NCI-H1417 treated with DMSO at 0.1 percent for 48 hours (cell line): ENCODE data around the gene AGAP6.
"Not testable (repeated sequence)": the region's sequence is repeated elsewhere in the genome, so short reads cannot be mapped to it uniquely, and the experiment has no call there.

ENCODE experiments used
- DNase-seq: peaks from one replicate; lab custom pipeline; 2025; lab: John Stamatoyannopoulos, UW

The AGAP6 gene

DNA sequence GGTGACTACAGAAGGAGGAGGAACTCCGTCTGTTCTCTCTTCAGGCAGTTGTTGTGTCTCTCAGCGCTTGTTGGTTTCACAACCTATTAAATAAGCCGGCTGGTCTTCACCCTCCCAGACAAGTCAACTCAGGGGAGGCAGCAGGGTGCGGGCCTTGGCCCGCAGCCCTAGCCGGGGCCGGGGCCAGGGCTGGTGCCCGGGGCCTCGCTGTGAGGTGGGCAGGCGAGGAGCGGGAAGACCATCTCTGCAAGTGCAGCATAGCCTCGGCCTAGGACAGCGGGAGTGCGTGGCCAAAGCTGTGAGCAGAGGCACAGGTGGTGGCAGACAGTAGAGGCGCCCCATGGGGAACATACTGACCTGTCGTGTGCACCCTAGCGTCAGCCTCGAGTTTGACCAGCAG is at the start of gene AGAP6:
AGAP6 (plus strand) TSS at position 31 of the 400 bp plus-strand sequence; CDS start at position 341, 310 bp downstream.
- DNase-seq = not testable (repeated sequence)

DNA sequence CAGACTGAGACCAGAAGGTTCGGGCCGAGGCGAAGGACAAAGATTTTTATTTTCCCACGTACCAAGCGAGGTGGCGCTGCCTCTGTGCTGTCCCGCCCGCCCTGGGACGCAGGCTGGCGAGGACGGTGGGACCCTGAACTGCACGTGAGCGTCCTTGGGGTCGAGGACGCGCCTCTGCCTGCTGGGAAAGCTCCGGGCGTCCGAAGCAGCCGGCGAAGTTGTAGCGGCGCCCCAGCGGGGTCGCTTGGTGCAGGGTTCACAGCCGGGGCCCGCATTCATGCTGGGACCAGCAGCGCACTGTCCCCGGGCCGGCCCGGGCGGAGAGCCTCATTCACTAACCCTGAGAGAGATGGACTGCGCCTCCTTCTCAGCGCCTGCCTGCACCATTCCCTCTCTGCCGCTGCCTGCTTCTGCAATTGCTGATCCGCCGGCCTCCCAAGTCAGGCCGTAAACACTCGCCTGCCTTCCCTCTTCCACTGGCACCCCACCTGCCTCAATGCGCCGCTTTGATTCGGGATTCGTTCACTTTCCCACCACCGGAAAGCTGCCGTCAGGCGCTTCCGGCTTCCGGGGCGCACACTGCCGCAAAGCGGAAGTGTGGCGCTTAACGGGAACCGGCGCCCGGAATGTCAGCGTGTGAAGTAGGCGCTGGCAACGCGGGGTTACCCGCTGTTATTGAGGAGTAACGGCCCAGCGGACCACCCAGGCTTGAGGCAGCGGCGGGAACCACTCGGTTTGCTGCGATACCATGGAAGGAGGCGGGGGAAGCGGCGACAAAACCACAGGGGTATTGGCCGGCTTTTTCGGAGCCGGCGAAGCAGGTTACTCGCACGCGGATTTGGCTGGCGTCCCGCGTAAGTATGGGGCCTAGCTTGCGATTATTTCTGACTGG is 46.5 kb upstream of the AGAP6 start, which contains the start of the genes PARG and TIMM23B:
PARG (minus strand) TSS at position 581 of the 892 bp plus-strand sequence; CDS start at position 279, 302 bp downstream.
TIMM23B (plus strand) TSS at position 607 of the 892 bp plus-strand sequence; CDS start at position 749, 142 bp downstream.
- peak; percentile 12 for DNase-seq

DNA sequence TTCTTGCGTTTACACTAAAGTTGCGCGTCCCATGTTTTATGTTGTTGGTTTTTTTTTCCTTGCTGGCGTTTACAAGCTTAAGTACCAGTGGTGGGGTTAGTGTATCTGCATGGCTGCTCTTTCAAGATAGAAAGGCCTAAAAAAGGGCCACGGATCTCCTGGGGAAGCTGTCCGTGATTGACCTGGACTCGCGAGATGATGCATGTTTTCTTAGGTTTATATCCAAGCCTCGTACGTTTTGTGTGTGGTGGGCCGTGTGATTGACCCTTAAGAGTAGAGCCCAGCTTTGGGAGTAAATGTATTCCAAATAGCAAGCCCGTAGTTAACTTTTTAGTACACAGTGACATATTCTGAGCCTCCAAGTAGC is 45.9 kb upstream of the AGAP6 start:
- DNase-seq = not testable (repeated sequence)

GRCh38 chr10:49943607-49944006 is 44.6 kb upstream of the AGAP6 start:
- not testable (repeated sequence) for DNase-seq

- not testable (repeated sequence) for DNase-seq
Measured at GRCh38 chr10:49948142-49948541, 40.1 kb upstream of the AGAP6 start.

DNA sequence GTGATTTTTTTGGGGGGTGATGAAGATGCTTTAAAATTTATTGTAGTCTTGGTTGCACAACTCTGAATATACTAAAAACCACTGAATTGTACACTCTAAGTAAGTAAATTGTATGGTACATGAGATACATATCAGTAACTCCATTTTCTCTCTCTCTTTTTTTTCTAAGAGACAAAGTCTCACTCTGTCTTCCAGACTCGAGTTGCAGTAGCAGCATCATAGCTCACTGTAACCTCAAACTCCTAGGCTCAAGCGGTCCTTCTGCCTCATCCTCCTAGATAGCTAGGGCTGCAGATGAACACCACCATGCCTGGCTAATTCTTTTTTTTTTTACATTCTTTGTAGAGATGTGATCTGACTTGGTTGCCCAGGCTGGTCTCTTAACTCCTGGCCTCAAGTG is 39.5 kb upstream of the AGAP6 start:
- not testable (repeated sequence) for DNase-seq

- not testable (repeated sequence) for DNase-seq
Measured at GRCh38 chr10:49952006-49952405, 36.2 kb upstream of the AGAP6 start.

DNA sequence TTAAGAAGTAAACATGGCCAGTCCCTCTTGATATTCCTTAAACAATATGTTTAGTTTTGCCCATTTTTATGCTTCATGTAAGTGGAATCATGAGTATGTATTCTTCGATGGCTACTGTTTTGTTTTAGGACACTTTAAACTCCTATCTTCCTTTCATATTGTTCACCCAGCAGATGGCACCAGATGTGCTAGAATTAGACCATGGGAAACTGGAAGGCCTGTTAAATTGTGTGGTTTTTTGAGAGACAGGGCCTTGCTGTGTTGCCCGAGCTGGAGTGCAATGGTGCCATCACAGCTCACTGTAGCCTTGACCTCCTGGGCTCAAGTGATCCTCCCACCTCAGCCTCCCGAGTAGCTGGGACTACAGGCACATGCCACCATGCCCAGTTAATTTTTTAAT is 35.1 kb upstream of the AGAP6 start:
- not testable (repeated sequence) for DNase-seq

- DNase-seq = not testable (repeated sequence)
Measured at GRCh38 chr10:49970331-49970857, 17.8 kb upstream of the AGAP6 start.

GRCh38 chr10:49971466-49971865 is 16.7 kb upstream of the AGAP6 start:
- DNase-seq = not testable (repeated sequence)

GRCh38 chr10:49972094-49972493 is 16.1 kb upstream of the AGAP6 start:
- not testable (repeated sequence) for DNase-seq

- not testable (repeated sequence) for DNase-seq
Measured at GRCh38 chr10:49977756-49978155, 10.4 kb upstream of the AGAP6 start.

DNA sequence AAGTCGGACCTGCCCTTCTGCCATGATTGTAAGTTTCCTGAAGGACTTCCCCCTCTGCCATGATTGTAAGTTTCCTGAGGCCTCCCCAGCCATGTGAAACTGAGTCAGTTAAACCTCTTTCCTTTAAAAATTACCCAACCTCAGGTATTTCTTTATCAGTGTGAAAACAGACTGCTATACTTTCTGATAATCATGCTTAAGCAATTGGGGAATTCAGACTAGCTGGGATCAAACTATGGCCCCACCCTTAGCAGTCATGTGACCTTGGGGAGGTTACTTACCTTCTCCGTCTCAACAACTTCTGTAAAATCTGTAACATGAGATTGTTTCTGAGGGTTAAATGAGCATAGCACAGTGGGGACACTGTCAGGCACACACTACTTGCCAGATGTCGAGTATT is 999 bp upstream of the AGAP6 start:
- DNase-seq = not testable (repeated sequence)

- DNase-seq = not testable (repeated sequence)
Measured at GRCh38 chr10:49995321-49995720, 7.1 kb downstream of the AGAP6 start.

DNA sequence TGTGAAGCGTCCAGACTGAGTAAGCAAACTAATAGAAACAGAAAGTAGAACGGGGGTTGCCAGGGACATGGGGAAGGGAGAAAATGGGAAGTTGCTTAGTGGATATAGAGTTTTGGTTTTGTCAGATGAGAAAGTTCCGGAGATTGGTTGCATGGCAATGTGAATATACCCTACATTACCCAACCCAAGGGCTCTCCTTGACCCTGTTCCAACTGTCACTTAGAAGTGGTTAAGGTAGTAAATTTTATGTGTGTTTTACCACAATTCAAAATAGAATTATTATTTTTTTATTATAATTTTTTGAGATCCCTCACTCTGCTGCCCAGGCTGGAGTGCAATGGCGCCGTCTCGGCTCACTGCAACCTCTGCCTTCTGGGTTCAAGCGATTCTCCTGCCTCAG is 25.8 kb downstream of the AGAP6 start:
- DNase-seq = not testable (repeated sequence)

DNA sequence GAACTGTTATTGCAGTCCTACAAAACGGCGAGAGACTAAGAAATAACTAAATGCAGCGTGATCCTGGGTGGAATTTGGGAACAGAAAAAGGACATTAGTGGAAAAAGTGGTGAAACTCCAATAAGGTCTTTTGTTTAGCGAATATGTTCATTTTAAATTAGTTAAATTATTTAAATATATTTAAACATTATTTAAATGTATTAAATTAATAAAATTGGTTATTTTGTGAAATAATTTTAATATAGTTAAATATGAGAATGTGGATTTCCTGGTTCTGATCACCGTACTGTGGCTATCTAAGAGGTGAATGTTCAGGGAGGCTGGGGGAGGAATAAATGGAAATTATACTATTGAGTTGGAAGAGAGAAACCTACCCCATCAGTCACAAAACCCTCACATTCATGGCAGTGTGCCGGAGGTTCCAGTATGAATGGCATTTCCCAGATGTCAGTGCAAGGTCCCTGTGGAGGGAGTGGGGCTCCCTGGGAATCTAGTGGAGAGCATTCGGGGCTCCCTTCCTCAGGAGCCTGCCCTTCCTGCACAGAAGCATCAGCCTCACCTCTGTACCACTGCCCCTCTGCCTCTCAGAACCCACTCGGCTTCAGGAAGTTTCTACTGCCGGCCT is 27.5 kb downstream of the AGAP6 start:
- not testable (repeated sequence) for DNase-seq

DNA sequence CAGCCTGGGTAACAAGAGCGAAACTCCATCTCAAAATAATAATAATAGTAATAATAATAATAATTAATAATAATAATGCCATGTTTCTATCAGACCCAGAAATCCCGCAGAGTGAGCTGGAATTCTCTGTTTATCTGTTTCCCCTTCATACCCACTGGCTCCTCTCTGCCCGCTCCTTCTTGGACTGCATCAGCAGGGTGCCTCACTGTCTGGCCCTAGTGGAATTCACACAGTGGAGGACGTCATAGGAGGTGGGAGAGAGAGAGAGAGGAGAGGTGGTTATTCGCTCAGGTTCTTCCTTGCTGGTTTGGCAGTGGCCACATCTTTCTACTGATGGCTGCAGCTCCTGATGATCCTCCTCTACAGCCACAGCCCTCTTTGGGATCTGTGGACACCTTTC is 28.7 kb downstream of the AGAP6 start:
- not testable (repeated sequence) for DNase-seq

- DNase-seq = not testable (repeated sequence)
Measured at GRCh38 chr10:50017646-50018045, 29.4 kb downstream of the AGAP6 start.

DNA sequence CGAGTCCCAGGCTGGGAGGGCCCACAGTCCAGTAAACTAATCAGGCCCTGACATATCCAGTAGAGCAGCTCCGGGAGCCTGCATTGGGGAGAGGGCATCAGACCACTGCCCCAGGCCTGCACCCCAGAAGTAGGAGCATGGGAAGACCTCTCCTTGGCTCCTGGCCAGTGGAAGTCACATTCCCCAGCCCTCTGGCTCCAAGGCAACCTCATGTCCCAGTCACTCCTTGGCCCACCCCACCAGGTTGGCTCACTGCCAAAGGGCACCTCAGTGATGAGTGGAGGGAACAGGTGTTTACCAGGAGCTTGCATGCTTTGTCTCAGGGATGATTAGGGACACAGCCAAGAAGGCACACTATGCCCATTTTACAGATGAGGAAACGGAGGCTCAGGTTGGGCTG is 31.1 kb downstream of the AGAP6 start:
- not testable (repeated sequence) for DNase-seq

- not testable (repeated sequence) for DNase-seq
Measured at GRCh38 chr10:50020451-50021024, 32.3 kb downstream of the AGAP6 start.

GRCh38 chr10:50021646-50022045 is 33.4 kb downstream of the AGAP6 start:
- DNase-seq = no peak

- not testable (repeated sequence) for DNase-seq
Measured at GRCh38 chr10:50024716-50025383, 36.6 kb downstream of the AGAP6 start.
